CD1c-positive myeloid dendritic cell (primary cell): ENCODE measurements around the gene VAMP1.
A peak's percentile ranks its signal among the peaks of the same experiment; 100 is the strongest.
"Not testable (repeated sequence)": the region's sequence is repeated elsewhere in the genome, so short reads cannot be mapped to it uniquely, and the experiment has no call there.

Source experiments
- DNase-seq: peaks from one replicate; pipeline ENCODE4 v3.0.0-alpha.2; 2016; ENCODE audit errors: extremely low spot score

Gene VAMP1

GRCh38 chr12:6469609-6470374, 685 bp downstream of the VAMP1 start:
- no peak for DNase-seq

DNA sequence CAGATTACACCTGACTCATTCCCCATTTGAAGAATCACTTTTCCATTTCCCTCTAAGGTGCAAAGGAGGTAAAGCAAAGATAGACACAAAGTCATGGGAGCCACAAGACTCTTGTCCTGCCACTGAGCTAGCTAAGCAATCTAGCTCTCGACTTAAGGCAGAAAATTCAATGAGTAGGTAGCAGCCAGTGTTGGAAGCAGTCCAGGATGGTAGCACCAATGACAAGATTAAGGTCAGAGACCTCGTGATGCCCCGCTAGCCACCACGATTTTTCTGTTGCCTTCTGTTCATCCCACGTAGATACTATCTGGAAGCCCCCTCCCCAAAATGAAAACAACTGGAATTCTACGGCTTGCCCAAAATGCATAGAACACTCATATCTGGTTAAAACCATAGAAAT, 1.4 kb downstream of the VAMP1 start:
- DNase-seq, result no peak

DNA sequence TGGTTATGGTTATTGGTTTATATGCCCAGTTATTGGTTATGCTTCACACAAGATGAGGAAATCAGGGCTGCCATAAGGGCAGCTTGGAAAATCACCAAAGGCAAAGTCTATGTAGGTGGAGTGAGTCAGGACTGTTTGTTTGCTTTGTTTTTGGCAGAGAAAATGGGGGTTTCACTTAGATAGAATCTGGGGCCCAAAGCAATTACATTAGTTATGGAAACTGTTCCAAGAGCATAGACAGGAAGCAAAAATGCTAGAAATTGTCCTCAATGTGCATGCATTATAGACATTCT, 2.2 kb downstream of the VAMP1 start:
- DNase-seq, result no peak

DNA sequence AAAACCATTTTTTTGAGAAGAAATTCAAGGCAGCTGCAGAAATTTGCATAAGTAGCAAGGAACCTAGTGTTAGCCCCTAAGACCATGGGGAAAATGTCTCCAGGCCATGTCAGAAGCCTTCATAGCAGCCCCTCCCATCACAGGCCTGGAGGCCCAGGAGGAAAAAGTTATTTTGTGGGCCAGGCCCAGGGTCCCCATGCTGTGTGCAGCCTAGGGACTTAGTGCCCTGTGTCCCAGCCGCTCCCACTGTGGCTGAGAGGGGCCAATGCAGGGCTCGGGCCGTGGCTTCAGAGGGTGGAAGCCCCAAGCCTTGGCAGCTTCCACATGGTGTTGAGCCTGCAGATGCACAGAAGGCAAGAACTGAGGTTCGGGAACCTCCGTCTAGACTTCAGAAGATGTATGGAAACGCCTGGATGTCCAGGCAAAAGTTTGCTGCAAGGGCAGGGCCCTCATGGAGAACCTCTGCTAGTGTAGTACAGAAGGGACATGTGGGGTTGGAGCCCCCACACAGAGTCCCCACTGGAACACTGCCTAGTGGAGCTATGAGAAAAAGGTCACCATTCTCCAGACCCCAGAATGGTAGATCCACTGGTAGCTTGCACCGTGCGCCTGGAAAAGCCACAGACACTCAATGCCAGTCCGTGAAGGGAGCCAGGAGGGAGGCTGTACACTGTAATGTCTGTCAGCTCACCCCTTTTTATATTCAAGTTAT, 2.8 kb downstream of the VAMP1 start:
- DNase-seq, result not testable (repeated sequence)

DNA sequence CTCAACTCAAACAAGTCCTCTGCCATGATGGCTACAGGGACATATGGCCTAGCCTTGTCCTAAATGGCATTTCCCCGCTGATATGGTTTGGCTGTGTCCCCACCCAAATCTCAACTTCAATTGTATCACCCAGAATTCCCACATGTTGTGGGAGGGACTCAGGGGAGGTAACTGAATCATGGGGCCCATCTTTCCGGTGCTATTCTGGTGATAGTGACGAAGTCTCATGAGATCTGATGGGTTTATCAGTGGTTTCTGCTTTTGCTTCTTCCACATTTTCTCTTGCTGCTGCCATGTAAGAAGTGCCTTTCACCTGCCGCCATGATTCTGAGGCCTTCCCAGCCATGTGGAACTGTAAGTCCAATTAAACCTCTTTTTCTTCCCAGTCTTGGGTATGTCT, 3.7 kb downstream of the VAMP1 start:
- DNase-seq, result not testable (repeated sequence)

- DNase-seq, result no peak
Observed at GRCh38 chr12:6466184-6466573, 4.3 kb downstream of the VAMP1 start.

- peak; percentile 75 for DNase-seq
Observed at GRCh38 chr12:6465467-6466183, 4.9 kb downstream of the VAMP1 start.

GRCh38 chr12:6464531-6464930, 5.9 kb downstream of the VAMP1 start:
- DNase-seq, result no peak

DNA sequence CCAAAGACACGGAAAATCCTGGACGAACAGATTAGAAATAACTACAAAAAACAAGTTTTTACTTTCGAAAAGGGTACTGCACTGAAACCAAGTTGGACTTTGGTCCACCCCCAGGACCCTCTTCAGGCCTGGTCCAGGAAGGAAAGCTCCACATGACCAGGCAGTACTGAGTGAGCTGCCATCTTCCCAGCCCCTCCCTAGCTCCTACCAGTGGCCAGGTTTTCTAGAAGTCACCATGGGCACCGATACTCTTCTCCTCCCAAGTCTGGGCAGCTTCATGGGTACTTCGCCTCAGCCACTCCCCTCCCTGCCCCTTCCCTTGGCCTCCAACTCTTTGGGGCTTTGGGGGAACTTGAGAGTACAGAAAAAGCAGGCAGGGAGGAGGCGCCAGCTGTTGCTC, 6.6 kb downstream of the VAMP1 start:
- no peak for DNase-seq

DNA sequence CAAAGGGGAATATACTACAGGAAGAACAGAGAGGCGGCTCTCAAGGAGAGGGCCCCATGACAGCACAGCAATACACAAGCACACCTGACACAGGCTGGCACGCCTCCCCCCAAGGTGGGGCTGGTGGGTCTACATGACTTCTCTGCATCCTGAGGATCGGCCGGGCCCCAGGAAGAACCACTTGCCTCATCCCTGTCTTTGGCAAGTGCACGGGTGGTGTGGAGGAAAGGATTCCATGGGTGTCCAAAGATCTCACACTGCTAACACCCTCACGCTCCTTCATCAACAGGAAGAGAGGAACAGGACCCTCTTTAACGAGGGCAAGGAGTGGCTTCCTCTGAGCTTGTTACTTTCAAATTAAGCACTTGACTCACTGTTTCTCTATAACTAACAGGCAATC, 7.3 kb downstream of the VAMP1 start:
- DNase-seq, result no peak

- peak; percentile 68 for DNase-seq
Observed at GRCh38 chr12:6462234-6462995, 8.1 kb downstream of the VAMP1 start.

GRCh38 chr12:6461401-6462233, 8.9 kb downstream of the VAMP1 start:
- DNase-seq, result peak; percentile 94

GRCh38 chr12:6460751-6461371, 9.6 kb downstream of the VAMP1 start:
- DNase-seq, result peak; percentile 24

DNA sequence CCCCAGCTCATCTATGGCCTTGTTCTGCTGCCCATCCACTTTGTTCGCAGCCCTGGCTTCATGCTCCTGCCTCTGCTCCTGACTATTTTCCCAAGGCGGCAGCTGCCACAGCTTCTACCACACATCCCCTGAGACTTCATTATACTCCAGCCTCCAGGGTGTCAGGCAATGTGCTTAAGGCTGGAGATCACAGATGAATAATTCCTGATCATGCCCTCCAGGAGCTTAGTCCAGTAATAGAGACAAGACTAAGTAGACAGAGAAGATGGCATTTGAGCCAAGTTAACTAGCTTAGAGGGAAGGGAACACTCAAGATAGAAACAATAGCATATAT, 11.5 kb downstream of the VAMP1 start:
- no peak for DNase-seq

GRCh38 chr12:6458281-6459003, 12.0 kb downstream of the VAMP1 start:
- DNase-seq, result no peak

DNA sequence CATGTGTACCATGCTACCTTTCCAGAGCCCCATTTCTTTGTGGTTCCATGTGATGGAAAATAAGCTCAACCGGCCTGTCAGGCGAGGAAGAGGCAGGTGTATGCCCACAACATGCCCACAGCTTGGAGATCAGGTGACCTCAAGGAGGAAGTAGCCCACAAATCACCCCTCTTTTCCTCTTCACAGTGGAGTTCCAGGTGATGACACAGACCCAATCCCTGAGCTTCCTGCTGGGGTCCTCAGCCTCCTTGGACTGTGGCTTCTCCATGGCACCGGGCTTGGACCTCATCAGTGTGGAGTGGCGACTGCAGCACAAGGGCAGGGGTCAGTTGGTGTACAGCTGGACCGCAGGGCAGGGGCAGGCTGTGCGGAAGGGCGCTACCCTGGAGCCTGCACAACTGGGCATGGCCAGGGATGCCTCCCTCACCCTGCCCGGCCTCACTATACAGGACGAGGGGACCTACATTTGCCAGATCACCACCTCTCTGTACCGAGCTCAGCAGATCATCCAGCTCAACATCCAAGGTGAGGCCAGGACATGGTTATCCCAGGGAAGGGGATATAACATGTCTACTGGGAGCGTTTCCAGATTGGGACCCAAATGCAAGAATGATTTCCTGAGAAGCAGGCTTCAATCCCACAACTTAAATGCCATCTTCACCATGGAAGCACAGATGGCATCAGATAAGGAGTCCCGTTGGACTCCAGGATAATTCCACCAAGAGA, 13.1 kb downstream of the VAMP1 start:
- no peak for DNase-seq

DNA sequence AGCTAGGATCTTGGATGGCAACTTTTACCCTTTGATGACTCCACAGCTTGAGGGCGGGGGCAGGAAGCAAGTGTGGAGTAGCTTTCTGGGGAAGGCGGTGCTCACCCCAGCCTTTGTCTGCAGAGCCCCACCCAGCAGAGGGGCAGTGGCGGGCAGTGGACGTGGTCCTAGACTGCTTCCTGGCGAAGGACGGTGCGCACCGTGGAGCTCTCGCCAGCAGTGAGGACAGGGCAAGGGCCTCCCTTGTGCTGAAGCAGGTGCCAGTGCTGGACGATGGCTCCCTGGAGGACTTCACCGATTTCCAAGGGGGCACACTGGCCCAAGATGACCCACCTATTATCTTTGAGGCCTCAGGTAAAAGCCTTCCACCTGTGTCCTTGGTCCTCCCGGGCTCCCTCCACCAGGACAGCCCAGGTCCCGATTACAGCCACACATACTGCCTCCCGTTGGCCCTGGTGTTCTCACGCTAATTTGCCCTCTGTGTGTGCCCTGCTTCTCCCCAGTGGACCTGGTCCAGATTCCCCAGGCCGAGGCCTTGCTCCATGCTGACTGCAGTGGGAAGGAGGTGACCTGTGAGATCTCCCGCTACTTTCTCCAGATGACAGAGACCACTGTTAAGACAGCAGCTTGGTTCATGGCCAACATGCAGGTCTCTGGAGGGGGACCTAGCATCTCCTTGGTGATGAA, 17.4 kb downstream of the VAMP1 start:
- no peak for DNase-seq

- no peak for DNase-seq
Observed at GRCh38 chr12:6452245-6452943, 18.1 kb downstream of the VAMP1 start.
